Adrenal gland (tissue), 5 donors: Measurements from ENCODE around the gene EXOC3.

Experiments used
- POLR2A ChIP-seq, 2 donors: fragments of 450-650 bp; IDR thresholded peaks; one replicate each; pipeline ENCODE4 v1.6.1; 2017; ENCODE audit warnings: antibody characterized with exemption in 2 of 2, mild to moderate bottlenecking in 2 of 2, moderate library complexity in 1 of 2
- TF ChIP-seq, protein P1 (sequence below), 6 experiments: fragments of 450-650 bp in 4 of 6; fragments of 200-600 bp in 2 of 6; sonication (generic) in 1 of 6; IDR thresholded peaks; 1 replicate in 5 of 6; 2 replicates in 1 of 6; pipeline versions ENCODE4 v1.5.1 to v1.8.0; 2016 to 2021; ENCODE audit warnings: antibody characterized with exemption in 6 of 6, mild to moderate bottlenecking in 2 of 6, moderate library complexity in 1 of 6
- donor health status: DM: no; HTN: no; CAD: no.

DNA sequence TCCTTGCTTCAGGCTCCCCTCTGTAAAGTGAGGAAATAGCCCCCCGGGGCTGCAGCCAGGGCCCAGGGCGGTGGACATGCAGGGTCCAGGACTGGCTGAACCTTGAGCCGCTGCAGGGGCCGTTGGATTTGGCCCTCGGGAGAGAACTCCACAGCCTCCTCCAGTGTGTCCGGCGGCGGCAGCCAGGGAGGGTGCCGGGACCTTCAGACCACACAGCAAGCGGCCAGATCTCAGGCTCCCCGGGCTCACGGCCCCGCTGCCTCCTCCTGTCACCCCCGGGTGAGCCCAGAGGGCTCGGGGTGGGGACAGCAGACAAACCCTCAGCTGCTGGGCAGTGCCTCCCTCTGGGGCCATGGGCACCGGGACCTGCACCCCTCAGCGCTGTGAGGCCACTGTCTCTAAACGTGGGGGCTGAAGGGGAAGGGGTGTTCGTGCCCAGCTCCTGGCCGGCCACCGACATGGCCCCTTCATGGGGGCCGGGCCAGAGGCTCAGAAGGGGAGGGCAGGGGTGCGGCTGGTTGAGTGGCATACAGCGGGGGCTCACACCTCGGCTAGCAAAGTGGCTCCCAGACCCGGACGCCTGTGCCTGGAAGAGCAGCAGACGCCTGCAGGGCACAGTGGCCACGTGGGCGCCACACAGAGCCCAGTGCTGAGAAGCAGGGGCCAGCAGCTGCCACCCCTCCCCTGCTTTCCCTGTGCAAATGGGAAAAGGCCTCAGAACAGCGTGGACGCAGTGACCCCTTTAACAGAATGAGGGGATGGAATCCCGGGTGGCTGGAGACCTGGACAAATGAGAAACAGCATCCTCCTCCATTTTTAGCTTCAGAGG is 61.6 kb downstream of the EXOC3 start:
- TF ChIP-seq, protein P1, sequence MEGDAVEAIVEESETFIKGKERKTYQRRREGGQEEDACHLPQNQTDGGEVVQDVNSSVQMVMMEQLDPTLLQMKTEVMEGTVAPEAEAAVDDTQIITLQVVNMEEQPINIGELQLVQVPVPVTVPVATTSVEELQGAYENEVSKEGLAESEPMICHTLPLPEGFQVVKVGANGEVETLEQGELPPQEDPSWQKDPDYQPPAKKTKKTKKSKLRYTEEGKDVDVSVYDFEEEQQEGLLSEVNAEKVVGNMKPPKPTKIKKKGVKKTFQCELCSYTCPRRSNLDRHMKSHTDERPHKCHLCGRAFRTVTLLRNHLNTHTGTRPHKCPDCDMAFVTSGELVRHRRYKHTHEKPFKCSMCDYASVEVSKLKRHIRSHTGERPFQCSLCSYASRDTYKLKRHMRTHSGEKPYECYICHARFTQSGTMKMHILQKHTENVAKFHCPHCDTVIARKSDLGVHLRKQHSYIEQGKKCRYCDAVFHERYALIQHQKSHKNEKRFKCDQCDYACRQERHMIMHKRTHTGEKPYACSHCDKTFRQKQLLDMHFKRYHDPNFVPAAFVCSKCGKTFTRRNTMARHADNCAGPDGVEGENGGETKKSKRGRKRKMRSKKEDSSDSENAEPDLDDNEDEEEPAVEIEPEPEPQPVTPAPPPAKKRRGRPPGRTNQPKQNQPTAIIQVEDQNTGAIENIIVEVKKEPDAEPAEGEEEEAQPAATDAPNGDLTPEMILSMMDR (IDR thresholded peaks at IDR 0.05), result no peak
- TF ChIP-seq POLR2A (IDR thresholded peaks at IDR 0.05), result no peak
